GM12865 (cell line): ENCODE results near the gene SORCS2.

Experiments used
- DNase-seq: peaks from one replicate; pipeline ENCODE4 v3.0.0; 2010; ENCODE audit warnings: low read depth
- H3K4me3 ChIP-seq: 2 replicates; pipeline ENCODE4 v1.5.1; 2011; ENCODE audit warnings: mild to moderate bottlenecking, low read depth, low read length, control low read depth
- TF ChIP-seq, protein P1 (sequence below): IDR thresholded peaks from 2 replicates; pipeline ENCODE4 v1.5.1; 2011; ENCODE audit warnings: low read length, control low read depth, low read depth, inconsistent platforms; ENCODE audit not compliant: insufficient read depth; ENCODE audit errors: missing control alignments

The SORCS2 gene

DNA sequence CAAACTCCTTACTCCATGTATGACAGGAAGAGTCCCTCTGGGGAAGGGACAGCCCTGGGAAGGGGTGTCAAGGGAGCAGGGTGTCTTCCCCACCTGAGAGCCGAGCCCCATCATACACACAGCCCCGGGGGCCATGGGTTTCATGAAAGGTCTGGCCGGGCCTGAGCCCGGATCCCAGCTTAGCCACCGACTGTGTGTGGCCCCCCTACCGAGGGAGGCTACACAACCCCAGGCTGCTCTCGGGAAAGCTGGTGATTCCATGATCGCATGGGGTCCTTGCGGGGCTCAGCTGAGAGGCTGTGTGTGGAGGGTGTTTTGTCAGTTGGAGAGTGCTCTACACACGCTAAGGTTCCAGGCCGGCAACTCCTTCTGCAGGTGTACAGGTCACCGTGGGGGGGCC is 55.6 kb downstream of the SORCS2 start:
- DNase-seq = no peak
- TF ChIP-seq, protein P1, sequence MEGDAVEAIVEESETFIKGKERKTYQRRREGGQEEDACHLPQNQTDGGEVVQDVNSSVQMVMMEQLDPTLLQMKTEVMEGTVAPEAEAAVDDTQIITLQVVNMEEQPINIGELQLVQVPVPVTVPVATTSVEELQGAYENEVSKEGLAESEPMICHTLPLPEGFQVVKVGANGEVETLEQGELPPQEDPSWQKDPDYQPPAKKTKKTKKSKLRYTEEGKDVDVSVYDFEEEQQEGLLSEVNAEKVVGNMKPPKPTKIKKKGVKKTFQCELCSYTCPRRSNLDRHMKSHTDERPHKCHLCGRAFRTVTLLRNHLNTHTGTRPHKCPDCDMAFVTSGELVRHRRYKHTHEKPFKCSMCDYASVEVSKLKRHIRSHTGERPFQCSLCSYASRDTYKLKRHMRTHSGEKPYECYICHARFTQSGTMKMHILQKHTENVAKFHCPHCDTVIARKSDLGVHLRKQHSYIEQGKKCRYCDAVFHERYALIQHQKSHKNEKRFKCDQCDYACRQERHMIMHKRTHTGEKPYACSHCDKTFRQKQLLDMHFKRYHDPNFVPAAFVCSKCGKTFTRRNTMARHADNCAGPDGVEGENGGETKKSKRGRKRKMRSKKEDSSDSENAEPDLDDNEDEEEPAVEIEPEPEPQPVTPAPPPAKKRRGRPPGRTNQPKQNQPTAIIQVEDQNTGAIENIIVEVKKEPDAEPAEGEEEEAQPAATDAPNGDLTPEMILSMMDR = no peak
- no peak overlapping the region for H3K4me3 ChIP-seq

DNA sequence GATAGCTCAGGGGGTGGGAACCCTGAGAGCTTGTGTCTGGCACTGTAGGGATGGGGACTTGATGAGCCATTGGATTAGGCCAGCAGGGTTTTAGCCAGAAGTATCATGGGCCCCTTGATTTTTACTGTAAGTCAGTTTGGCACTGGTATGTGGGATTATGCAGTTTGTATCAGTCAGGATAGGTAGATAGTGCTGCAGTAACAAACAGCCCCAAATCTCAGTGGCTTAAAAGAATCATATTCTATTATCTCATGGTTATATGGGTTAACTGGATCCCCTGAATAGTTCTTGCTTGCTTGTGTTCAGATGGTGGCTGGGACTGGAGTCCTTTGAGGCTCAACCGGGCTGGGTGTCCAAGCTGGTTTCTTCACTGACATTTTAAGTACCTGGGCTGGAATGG is 56.5 kb downstream of the SORCS2 start:
- DNase-seq = no peak
- TF ChIP-seq, protein P1 = no peak
- H3K4me3 ChIP-seq = no peak overlapping the region

DNA sequence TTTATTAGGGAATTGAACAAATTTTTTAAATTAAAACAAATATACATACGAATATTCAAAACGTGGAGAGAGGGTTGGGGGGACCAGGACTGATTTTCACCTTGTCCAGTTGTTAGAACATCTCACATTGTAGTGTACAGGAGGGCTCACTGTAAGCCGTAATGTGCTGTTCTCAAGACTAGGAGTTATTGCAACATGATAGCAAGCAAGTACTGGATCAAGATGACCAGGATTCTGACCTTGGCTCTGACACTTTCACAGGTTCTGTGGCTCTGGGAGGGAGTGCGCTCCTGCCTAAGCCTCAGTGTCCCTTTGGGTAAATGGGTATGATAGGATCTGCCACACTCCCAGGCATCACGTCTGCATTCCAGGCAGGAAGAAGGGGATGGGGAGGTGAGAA is 59.0 kb downstream of the SORCS2 start:
- TF ChIP-seq, protein P1 = no peak
- H3K4me3 ChIP-seq = no peak overlapping the region
- DNase-seq = no peak

DNA sequence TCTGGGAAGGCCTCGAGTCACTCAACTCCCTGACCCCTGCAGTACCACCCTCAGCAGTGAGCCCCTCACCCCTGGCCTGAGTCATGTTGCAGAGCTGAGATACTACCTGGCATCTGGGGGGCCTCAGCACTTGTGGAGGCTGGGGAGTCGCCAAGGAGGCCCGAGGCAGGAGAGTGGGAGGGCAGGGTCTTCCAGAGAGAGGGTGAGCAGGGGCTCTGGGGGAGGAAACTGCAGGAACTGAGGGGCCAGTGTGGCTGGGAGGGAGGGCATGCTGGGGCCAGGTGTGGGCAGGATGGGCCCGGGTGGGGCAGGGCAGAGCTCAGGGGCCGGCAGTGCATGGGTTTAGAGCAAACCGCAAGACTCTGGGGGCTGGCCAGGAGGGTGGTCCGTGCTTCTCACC is 59.7 kb downstream of the SORCS2 start:
- no peak overlapping the region for H3K4me3 ChIP-seq
- no peak for DNase-seq
- TF ChIP-seq, protein P1 = no peak

DNA sequence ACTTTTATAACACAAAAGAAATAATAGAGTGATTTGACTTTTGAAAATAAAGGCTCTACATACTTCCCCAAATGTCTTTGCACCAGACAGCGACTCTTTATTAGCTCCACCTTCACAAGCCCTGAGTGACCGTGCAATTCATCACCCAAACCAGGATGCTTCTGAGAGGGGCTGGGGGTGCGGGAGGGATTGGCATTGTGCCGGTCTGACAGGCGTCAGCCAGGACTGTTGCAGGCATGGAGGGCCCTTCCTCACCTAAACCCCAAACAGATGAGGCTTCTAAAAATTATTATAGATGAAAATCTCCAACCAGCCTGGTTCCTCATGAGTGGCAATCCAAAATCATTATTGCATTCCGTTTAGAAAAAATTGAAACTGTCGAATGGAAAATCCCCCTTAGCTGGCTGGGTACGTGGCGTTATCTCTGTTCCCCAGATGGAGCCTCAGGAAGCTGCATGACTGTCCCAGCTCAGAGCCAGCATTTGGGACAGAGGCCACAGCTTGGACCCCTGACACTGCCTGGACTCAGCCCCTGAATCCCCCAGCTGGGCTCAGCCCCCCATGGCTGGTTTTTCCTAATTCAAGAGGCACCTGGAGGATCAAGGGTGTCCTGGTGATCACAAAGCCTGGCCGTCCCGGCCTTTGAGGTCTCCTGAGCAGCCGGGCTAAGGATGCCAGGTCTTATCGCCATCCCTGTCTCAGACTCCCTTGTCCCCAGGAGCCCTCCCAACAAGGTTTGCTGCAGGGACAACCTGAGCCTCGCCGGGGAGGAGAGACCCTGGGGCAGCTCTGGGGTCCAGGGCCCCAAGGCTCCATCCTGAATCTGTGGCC is 60.4 kb downstream of the SORCS2 start:
- DNase-seq = no peak

DNA sequence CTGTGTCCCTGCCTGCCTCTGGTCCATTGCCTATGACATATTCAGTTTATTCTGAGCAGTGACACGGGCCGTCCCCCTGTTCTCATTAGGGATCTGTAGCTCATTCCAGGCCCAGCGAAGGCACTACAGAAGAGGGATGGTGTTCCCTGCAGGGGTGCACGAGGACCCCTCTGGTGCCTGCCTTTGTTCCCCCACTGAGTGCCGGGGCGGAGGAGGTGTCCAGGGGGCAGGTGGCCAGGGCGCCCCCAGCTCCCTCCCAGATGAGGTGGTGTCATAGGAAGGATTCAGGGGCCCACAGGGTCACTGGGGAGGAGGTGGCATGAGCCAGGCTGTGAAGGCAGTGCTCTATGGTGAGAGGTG is 61.0 kb downstream of the SORCS2 start:
- H3K4me3 ChIP-seq = no peak overlapping the region

More for the DNA sequence above, 60.4 kb downstream of the SORCS2 start:
- H3K4me3 ChIP-seq = no peak overlapping the region
- TF ChIP-seq, protein P1 = no peak

More for the DNA sequence above, 61.0 kb downstream of the SORCS2 start:
- DNase-seq = no peak
- TF ChIP-seq, protein P1 = no peak
